CD14-positive monocyte (primary cell): ENCODE data around the gene ADAM23. TPM values are rescaled to one million over a fixed set of nuclear protein-coding genes. Genes with fewer than 3 reads are reported as not detected.

Source experiments
- DNase-seq, 3 donors: peaks; one replicate each; pipeline ENCODE4 v3.0.0-alpha.2; 2011 to 2022
- H2AFZ ChIP-seq: 2 replicates; pipeline ENCODE4 v1.6.0; 2012; ENCODE audit warnings: mild to moderate bottlenecking, low read depth, low read length, inconsistent platforms; ENCODE audit not compliant: insufficient read depth, poor library complexity, severe bottlenecking
- H3K27ac ChIP-seq, 2 donors: 1 replicate in 1 of 2; 2 replicates in 1 of 2; pipeline ENCODE4 v1.5.1; 2012 to 2013; ENCODE audit warnings: low read length in 2 of 2, control low read depth in 1 of 2, inconsistent platforms in 1 of 2, low read depth in 1 of 2, mild to moderate bottlenecking in 1 of 2
- H3K27me3 ChIP-seq, 2 donors: one replicate each; pipeline versions ENCODE4 v1.6.0 to v1.6.1; 2011 to 2013; ENCODE audit warnings: low read length in 2 of 2; ENCODE audit not compliant: control insufficient read depth in 2 of 2, insufficient read depth in 2 of 2
- H3K36me3 ChIP-seq, 2 donors: replicated peaks in 1 of 2; 1 replicate in 1 of 2; 2 replicates in 1 of 2; pipeline versions ENCODE4 v1.5.1 to v1.6.1; 2012 to 2013; ENCODE audit warnings: low read length in 2 of 2, control low read depth in 1 of 2, inconsistent platforms in 1 of 2, mild to moderate bottlenecking in 1 of 2; ENCODE audit not compliant: insufficient read depth in 2 of 2, control insufficient read depth in 1 of 2
- H3K4me1 ChIP-seq, 2 donors: 1 replicate in 1 of 2; 2 replicates in 1 of 2; pipeline versions ENCODE4 v1.5.1 to v1.6.1; 2012 to 2013; ENCODE audit warnings: low read length in 2 of 2, control low read depth in 1 of 2, inconsistent platforms in 1 of 2, mild to moderate bottlenecking in 1 of 2, moderate library complexity in 1 of 2; ENCODE audit not compliant: insufficient read depth in 2 of 2, control insufficient read depth in 1 of 2
- H3K4me2 ChIP-seq: replicated peaks from 2 replicates; pipeline ENCODE3; 2012; ENCODE audit warnings: low read length, moderate library complexity, mild to moderate bottlenecking; ENCODE audit not compliant: poor library complexity, severe bottlenecking; ENCODE audit errors: extremely low read depth
- H3K4me3 ChIP-seq, 3 experiments: fragments of 200-600 bp in 1 of 3; sonication (generic) in 1 of 3; replicated peaks in 1 of 3; 1 replicate in 2 of 3; 2 replicates in 1 of 3; pipeline ENCODE4 v1.5.1; 2011 to 2013; ENCODE audit warnings: low read length in 3 of 3, mild to moderate bottlenecking in 3 of 3, control low read depth in 2 of 3, low read depth in 2 of 3, inconsistent platforms in 1 of 3, moderate library complexity in 1 of 3
- H3K79me2 ChIP-seq: 2 replicates; pipeline ENCODE4 v1.6.0; 2012; ENCODE audit warnings: mild to moderate bottlenecking, control low read depth, inconsistent platforms, low read length, moderate library complexity; ENCODE audit not compliant: insufficient read depth
- H3K9ac ChIP-seq: 2 replicates; pipeline ENCODE4 v1.6.0; 2017; ENCODE audit warnings: low read length, mild to moderate bottlenecking; ENCODE audit not compliant: insufficient read depth, poor library complexity, severe bottlenecking
- H3K9me3 ChIP-seq, 2 donors: replicated peaks in 1 of 2; 1 replicate in 1 of 2; 2 replicates in 1 of 2; pipeline versions ENCODE4 v1.5.1 to v1.6.1; 2012 to 2013; ENCODE audit warnings: low read length in 2 of 2, control low read depth in 1 of 2; ENCODE audit not compliant: control insufficient read depth in 1 of 2, insufficient read depth in 1 of 2
- H4K20me1 ChIP-seq: 2 replicates; pipeline ENCODE4 v1.6.0; 2012; ENCODE audit warnings: mild to moderate bottlenecking, low read length, control low read depth, moderate library complexity; ENCODE audit not compliant: insufficient read depth
- H3K27ac Mint-ChIP-seq, 7 donors: one replicate each; pipeline ENCODE4 v1.8.0; 2020; ENCODE audit warnings: mild to moderate bottlenecking in 7 of 7, mixed read lengths in 7 of 7, moderate library complexity in 6 of 7, inconsistent platforms in 2 of 7
- H3K27me3 Mint-ChIP-seq, 3 donors: one replicate each; pipeline ENCODE4 v1.8.0; 2021 to 2022; ENCODE audit warnings: low read depth in 3 of 3, mild to moderate bottlenecking in 3 of 3, mixed read lengths in 3 of 3, moderate library complexity in 3 of 3, inconsistent platforms in 1 of 3
- H3K36me3 Mint-ChIP-seq, 2 donors: one replicate each; pipeline ENCODE4 v1.8.0; 2020; ENCODE audit warnings: mixed read lengths in 2 of 2, inconsistent platforms in 1 of 2, mild to moderate bottlenecking in 1 of 2
- H3K4me1 Mint-ChIP-seq: one replicate; pipeline ENCODE4 v1.8.0; 2020; ENCODE audit warnings: mild to moderate bottlenecking, mixed read lengths
- H3K4me3 Mint-ChIP-seq, 2 donors: one replicate each; pipeline ENCODE4 v1.8.0; 2020; ENCODE audit warnings: mild to moderate bottlenecking in 2 of 2, mixed read lengths in 2 of 2, moderate library complexity in 1 of 2
- H3K9me3 Mint-ChIP-seq, 7 donors: one replicate each; pipeline ENCODE4 v1.8.0; 2020 to 2022; ENCODE audit warnings: mixed read lengths in 7 of 7, mild to moderate bottlenecking in 6 of 7, moderate library complexity in 6 of 7, inconsistent platforms in 2 of 7
- CTCF ChIP-seq: fragments of 200-600 bp; IDR thresholded peaks from one replicate; pipeline ENCODE4 v1.8.0; 2022; ENCODE audit warnings: antibody characterized with exemption, mild to moderate bottlenecking
- WGBS: methylation state at CpG from one replicate; pipeline ENCODE4 v1.1.5; 2013; ENCODE audit warnings: missing lambda C conversion rate; ENCODE audit not compliant: insufficient coverage; 5-methylcytosine and 5-hydroxymethylcytosine counted together
- intact Hi-C, 2 donors: fragments of 100-400 bp; cut with micrococcal nuclease; formaldehyde crosslinking; loops; one replicate each; pipeline versions ENCODE4 v1.15.0 to v1.15.1; 2023
- polyA plus RNA-seq, 3 donors: library from polyadenylated mRNA; depleted of rRNA in 1 of 3; unstranded in 2 of 3; stranded (reverse) in 1 of 3; fragments of 300-500 nt in 2 of 3; fragments of >200 nt in 1 of 3; fragmentation: Illumina TruSeq in 2 of 3; gene quantifications; 1 replicate in 2 of 3; 2 replicates in 1 of 3; pipeline ENCODE4 v1.2.3, GENCODE V29; 2012 to 2021

The ADAM23 gene
- polyA plus RNA-seq, 3 donors, result not detected

- Mint-ChIP-seq H3K4me1 (no peaks in the 10 kb centered on the region), H3K4me3 (no peak overlapping the region), H3K27me3 (peaks cover 0 to 1% (median 1%) of the 10 kb centered on the region in 3 donors), H3K36me3 (no peaks in the 10 kb centered on the region), H3K9me3 (no peaks in the 10 kb centered on the region), H3K27ac (no peak overlapping the region)
- Histone ChIP-seq H2AFZ (no peak overlapping the region), H3K4me3 (no peak overlapping the region), H3K9ac (no peak overlapping the region), H3K27ac (no peak overlapping the region), H4K20me1 (no peaks in the 10 kb centered on the region), H3K79me2 (no peaks in the 10 kb centered on the region), H3K4me2 (no peak overlapping the region), H3K4me1 (no peaks in the 10 kb centered on the region), H3K27me3 (no peaks in the 10 kb centered on the region), H3K36me3 (no peaks in the 10 kb centered on the region), H3K9me3 (no peaks in the 10 kb centered on the region)
- no peak for TF ChIP-seq CTCF
- no peak for DNase-seq
- intact Hi-C loops, result no loop called here
- 90% methylated on average over 3 of the region's 3 CpGs for WGBS
These were observed 35.0 kb downstream of the ADAM23 start for GRCh38 chr2:206478340-206478739.

- Mint-ChIP-seq H3K27me3 (peaks cover 0 to 1% (median 0%) of the 10 kb centered on the region in 3 donors), H3K36me3 (no peaks in the 10 kb centered on the region), H3K4me3 (no peak overlapping the region), H3K9me3 (peaks cover 0 to 8% (median 4%) of the 10 kb centered on the region in 7 donors), H3K4me1 (no peaks in the 10 kb centered on the region), H3K27ac (no peak overlapping the region)
- 92% methylated on average over 2 of the region's 2 CpGs for WGBS
- H3K4me1 ChIP-seq, result no peaks in the 10 kb centered on the region
- no peak overlapping the region for H3K4me3 ChIP-seq
- H3K36me3 ChIP-seq, result no peaks in the 10 kb centered on the region
- no peak for TF ChIP-seq CTCF
- H4K20me1 ChIP-seq, result no peaks in the 10 kb centered on the region
- H3K27ac ChIP-seq, result no peak overlapping the region
- no peak overlapping the region for H3K9ac ChIP-seq
- H3K4me2 ChIP-seq, result no peak overlapping the region
- no peaks in the 10 kb centered on the region for H3K79me2 ChIP-seq
- H2AFZ ChIP-seq, result no peak overlapping the region
- H3K9me3 ChIP-seq, result no peaks in the 10 kb centered on the region
- intact Hi-C loops, result no loop called here
- DNase-seq, result no peak
- no peaks in the 10 kb centered on the region for H3K27me3 ChIP-seq
These were observed 36.8 kb downstream of the ADAM23 start for GRCh38 chr2:206480161-206480560.
